HL-60 (cell line): ENCODE measurements around the gene TNFSF4.
A peak's percentile ranks its signal among the peaks of the same experiment; 100 is the strongest.

Experiments
- DNase-seq, 2 experiments: peaks; one replicate each; pipeline ENCODE4 v3.0.0-alpha.2; 2010 to 2020; ENCODE audit warnings: low read depth in 1 of 2, low spot score in 1 of 2
- H3K27ac ChIP-seq: fragments of 250-450 bp; sonication (Bioruptor Pico); replicated peaks from 2 replicates; pipeline ENCODE4 v1.5.1; 2020; ENCODE audit warnings: mild to moderate bottlenecking, moderate library complexity
- H3K27me3 ChIP-seq: fragments of 250-450 bp; sonication (Bioruptor Pico); 2 replicates; pipeline ENCODE4 v1.5.1; 2021; ENCODE audit warnings: mild to moderate bottlenecking, moderate library complexity; ENCODE audit not compliant: insufficient read depth, poor library complexity, severe bottlenecking
- H3K4me3 ChIP-seq: replicated peaks from 2 replicates; pipeline ENCODE4 v1.5.1; 2011; ENCODE audit warnings: mild to moderate bottlenecking, control low read depth, low read length; ENCODE audit not compliant: insufficient read depth
- CTCF ChIP-seq: IDR thresholded peaks from one replicate; pipeline ENCODE4 v1.5.1; 2011; ENCODE audit warnings: low read length, control low read depth, inconsistent platforms; ENCODE audit not compliant: insufficient read depth
- GABPA ChIP-seq: IDR thresholded peaks from 2 replicates; pipeline ENCODE4 v1.6.1; 2012; ENCODE audit warnings: low read depth
- POLR2AphosphoS5 ChIP-seq: IDR thresholded peaks from 2 replicates; pipeline ENCODE4 v1.6.1; 2012; ENCODE audit warnings: low read depth
- REST ChIP-seq: IDR thresholded peaks from 2 replicates; pipeline ENCODE4 v1.6.1; 2012; ENCODE audit warnings: low read depth; ENCODE audit not compliant: insufficient replicate concordance
- SPI1 ChIP-seq: IDR thresholded peaks from 2 replicates; pipeline ENCODE4 v1.6.1; 2012; ENCODE audit warnings: low read depth, mild to moderate bottlenecking, borderline replicate concordance

The TNFSF4 gene

GRCh38 chr1:173210283-173210682, 3.2 kb upstream of the TNFSF4 start:
- H3K27me3 ChIP-seq = no peaks in the 10 kb centered on the region
- TF ChIP-seq GABPA (no peak), SPI1 (no peak), POLR2AphosphoS5 (no peak), CTCF (no peak), REST (no peak)
- H3K27ac ChIP-seq = no peak overlapping the region
- H3K4me3 ChIP-seq = no peak overlapping the region
- DNase-seq = peak in 1 of 2 experiments; percentile 14

DNA sequence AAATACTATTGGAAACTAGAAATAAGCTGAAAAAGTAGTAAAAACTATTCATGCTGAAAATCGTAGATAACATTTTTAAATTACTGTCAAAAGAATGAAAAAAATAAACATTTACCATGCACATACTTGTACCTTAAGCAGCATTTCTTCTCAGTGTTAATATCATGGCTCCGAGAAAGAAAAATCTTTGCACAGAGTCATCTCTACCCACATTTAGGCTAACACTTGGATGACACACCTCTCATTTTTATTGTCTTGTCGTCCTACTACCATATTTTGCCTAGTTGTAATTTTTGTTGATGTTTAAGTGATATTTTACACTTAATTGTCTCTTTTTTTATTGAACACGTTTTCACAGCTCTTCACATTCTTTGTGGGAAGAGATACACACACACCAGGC, 1.7 kb upstream of the TNFSF4 start:
- Histone ChIP-seq H3K27me3 (no peaks in the 10 kb centered on the region), H3K27ac (no peak overlapping the region), H3K4me3 (no peak overlapping the region)
- DNase-seq = no peak
- no peak for TF ChIP-seq POLR2AphosphoS5
- TF ChIP-seq REST = no peak
- TF ChIP-seq SPI1 = no peak
- no peak for TF ChIP-seq GABPA
- no peak for TF ChIP-seq CTCF

DNA sequence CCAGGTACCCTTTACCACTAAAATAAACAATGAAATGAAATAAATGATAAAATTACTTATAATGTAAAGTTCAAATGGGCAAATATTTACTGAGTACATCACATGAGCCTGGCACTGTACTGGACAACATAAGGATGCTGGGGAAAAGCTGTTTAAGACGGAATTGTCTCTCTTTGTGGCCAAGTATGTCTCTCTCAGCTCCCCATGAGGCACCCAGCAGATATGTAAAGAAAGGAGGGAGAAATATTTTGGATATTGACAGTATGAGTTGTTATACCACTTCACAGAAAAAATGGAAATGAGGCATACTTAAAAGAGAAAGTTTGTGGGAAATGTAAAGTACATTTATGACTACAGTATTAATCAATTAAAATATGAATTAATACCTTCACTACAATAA, 1.0 kb upstream of the TNFSF4 start:
- Histone ChIP-seq H3K27me3 (no peaks in the 10 kb centered on the region), H3K4me3 (no peak overlapping the region), H3K27ac (no peak overlapping the region)
- TF ChIP-seq REST = no peak
- no peak for TF ChIP-seq POLR2AphosphoS5
- TF ChIP-seq SPI1 = no peak
- TF ChIP-seq CTCF = no peak
- TF ChIP-seq GABPA = no peak
- DNase-seq = no peak
